K562 (cell line): ENCODE data around the gene KDM4C. TPM values are rescaled to one million over a fixed set of nuclear protein-coding genes. Genes with fewer than 3 reads are reported as not detected.

ENCODE experiments used
- ATAC-seq: fragments of 200-7000 bp; cut with Tn5 transposase; 3 replicates; pipeline ENCODE4 v1.9.1; 2020; ENCODE audit warnings: moderate library complexity
- BruUV-seq: library from RNA; stranded (reverse); fragments of 400-500 nt; replicated peaks from 2 replicates; lab custom pipeline; 2021; lab: Mats Ljungman, UMichigan
- CTCF ChIA-PET: fragments of 300-600 bp; formaldehyde crosslinking; extraction: SDS; loops from one replicate; lab custom pipeline; 2021; ENCODE audit warnings: low intra/inter-chr PET ratio; lab: Yijun Ruan, JAX
- POLR2A ChIA-PET: fragments of 300-600, 350-650 bp; sonication (Branson Sonifier 250); formaldehyde crosslinking; extraction: SDS; loops from one replicate; lab custom pipeline; 2021; ENCODE audit warnings: antibody characterized with exemption, inconsistent platforms; lab: Yijun Ruan, JAX
- DNase-seq, 4 experiments: peaks; one replicate each; pipeline versions ENCODE4 v3.0.0 to v3.0.0-alpha.2; 2011 to 2018; ENCODE audit warnings: low spot score in 3 of 4, mixed read lengths in 3 of 4; ENCODE audit errors: extremely low read depth in 1 of 4
- FAIRE-seq: peaks from 2 replicates; lab custom pipeline; 2011; peaks lifted over from hg19 to GRCh38; lab: Jason Lieb, UNC
- H2AFZ ChIP-seq: 2 replicates; pipeline ENCODE4 v1.6.0; 2011; ENCODE audit warnings: low read depth, low read length, control low read depth, inconsistent platforms
- H3K27ac ChIP-seq: fragments of 200-600 bp; 3 replicates; pipeline ENCODE4 v1.8.0; 2011; ENCODE audit warnings: low read depth, mild to moderate bottlenecking, control low read depth, inconsistent platforms, low read length, moderate library complexity, mixed read lengths; ENCODE audit errors: extremely low read depth
- H3K27me3 ChIP-seq, 2 experiments: fragments of 300-600 bp in 1 of 2; 2 replicates in 1 of 2; 3 replicates in 1 of 2; pipeline versions ENCODE4 v1.6.0 to v1.8.0; 2011; ENCODE audit warnings: inconsistent platforms in 2 of 2, low read length in 2 of 2, mild to moderate bottlenecking in 1 of 2, mixed read lengths in 1 of 2, moderate library complexity in 1 of 2; ENCODE audit not compliant: control insufficient read depth in 2 of 2, insufficient read depth in 2 of 2
- H3K36me3 ChIP-seq: fragments of 300-600 bp; 3 replicates; pipeline ENCODE4 v1.8.0; 2011; ENCODE audit warnings: mild to moderate bottlenecking, low read length, inconsistent platforms; ENCODE audit not compliant: control insufficient read depth, insufficient read depth
- H3K4me1 ChIP-seq, 2 experiments: fragments of 200-600 bp in 1 of 2; replicated peaks in 1 of 2; 2 replicates in 1 of 2; 3 replicates in 1 of 2; pipeline versions ENCODE4 v1.5.1 to v1.8.0; 2011; ENCODE audit warnings: inconsistent platforms in 2 of 2, low read length in 2 of 2, mild to moderate bottlenecking in 1 of 2, mixed read lengths in 1 of 2, moderate library complexity in 1 of 2; ENCODE audit not compliant: control insufficient read depth in 2 of 2, insufficient read depth in 2 of 2
- H3K4me2 ChIP-seq: 2 replicates; pipeline ENCODE4 v1.6.1; 2011; ENCODE audit warnings: low read length, control low read depth, inconsistent platforms, mixed read lengths; ENCODE audit not compliant: insufficient read depth
- H3K4me3 ChIP-seq: fragments of 200-600 bp; sonication (generic), shearing (Covaris generic); 2 replicates; pipeline ENCODE4 v1.5.1; 2016; ENCODE audit warnings: control low read depth, inconsistent platforms
- H3K79me2 ChIP-seq: fragments of 200-600 bp; 3 replicates; pipeline ENCODE4 v1.8.0; 2011; ENCODE audit warnings: low read length, inconsistent platforms; ENCODE audit not compliant: control insufficient read depth, insufficient read depth
- H3K9ac ChIP-seq, 2 experiments: 2 replicates each; pipeline versions ENCODE4 v1.6.0 to v1.6.1; 2011; ENCODE audit warnings: low read depth in 2 of 2, low read length in 2 of 2, control low read depth in 1 of 2, inconsistent platforms in 1 of 2, mild to moderate bottlenecking in 1 of 2, mixed read lengths in 1 of 2; ENCODE audit not compliant: insufficient read depth in 1 of 2
- H3K9me1 ChIP-seq: one replicate; pipeline ENCODE4 v1.6.0; 2011; ENCODE audit warnings: inconsistent platforms, mild to moderate bottlenecking, low read length, moderate library complexity; ENCODE audit not compliant: control insufficient read depth, insufficient read depth
- H3K9me3 ChIP-seq: replicated peaks from 2 replicates; pipeline ENCODE4 v1.5.1; 2011; ENCODE audit warnings: low read depth, low read length, inconsistent platforms; ENCODE audit not compliant: control insufficient read depth, insufficient read depth
- H4K20me1 ChIP-seq: replicated peaks from 2 replicates; pipeline ENCODE4 v1.6.1; 2011; ENCODE audit warnings: low read length, inconsistent platforms, mixed read lengths; ENCODE audit not compliant: control insufficient read depth, insufficient read depth
- AFF4 ChIP-seq: sonication (generic); formaldehyde crosslinking; IDR thresholded peaks from 2 replicates; pipeline ENCODE4 v1.8.0; 2023; ENCODE audit warnings: mild to moderate bottlenecking, missing genetic modification reagents
- C11orf30 ChIP-seq: fragments of 450-650 bp; IDR thresholded peaks from 2 replicates; pipeline ENCODE4 v1.6.1; 2016; ENCODE audit warnings: low read depth, mild to moderate bottlenecking
- DMBX1 ChIP-seq: fragments of 250-450 bp; sonication (Bioruptor Pico); IDR thresholded peaks from 2 replicates; pipeline ENCODE4 v1.8.0; 2022; ENCODE audit warnings: inconsistent platforms, mild to moderate bottlenecking, moderate library complexity, borderline replicate concordance
- E2F4 ChIP-seq: sonication (generic); formaldehyde crosslinking; IDR thresholded peaks from 2 replicates; pipeline ENCODE4 v1.8.0; 2022; ENCODE audit warnings: mild to moderate bottlenecking, low read depth, missing genetic modification reagents
- FOXP1 ChIP-seq: sonication (generic); formaldehyde crosslinking; IDR thresholded peaks from 2 replicates; pipeline ENCODE4 v1.8.0; 2022; ENCODE audit warnings: mild to moderate bottlenecking, missing genetic modification reagents
- KHSRP ChIP-seq: fragments of 450-650 bp; IDR thresholded peaks from 2 replicates; pipeline ENCODE4 v1.6.1; 2017
- MIER1 ChIP-seq: fragments of 450-650 bp; IDR thresholded peaks from 2 replicates; pipeline ENCODE4 v1.6.1; 2016; ENCODE audit warnings: antibody characterized with exemption, mild to moderate bottlenecking, low read depth
- MXI1 ChIP-seq: IDR thresholded peaks from 2 replicates; pipeline ENCODE4 v1.6.1; 2011; ENCODE audit warnings: low read depth, mild to moderate bottlenecking, improper control_type of control experiment, low read length
- NR2C1 ChIP-seq, 2 experiments: fragments of 450-650 bp; IDR thresholded peaks; 2 replicates each; pipeline ENCODE4 v1.6.1; 2017; ENCODE audit warnings: mild to moderate bottlenecking in 2 of 2, antibody characterized with exemption in 1 of 2, inconsistent platforms in 1 of 2, missing compliant biosample characterization in 1 of 2, missing genetic modification characterization in 1 of 2
- RFX1 ChIP-seq: fragments of 450-650 bp; IDR thresholded peaks from 2 replicates; pipeline ENCODE4 v1.6.1; 2016; ENCODE audit warnings: mild to moderate bottlenecking, moderate library complexity
- SP1 ChIP-seq: sonication (generic); formaldehyde crosslinking; IDR thresholded peaks from 2 replicates; pipeline ENCODE4 v1.8.1; 2022; ENCODE audit warnings: mild to moderate bottlenecking, missing genetic modification reagents
- THAP7 ChIP-seq: fragments of 250-450 bp; sonication (Bioruptor Pico); IDR thresholded peaks from 2 replicates; pipeline ENCODE4 v1.5.0; 2021
- ZBTB17 ChIP-seq: fragments of 450-650 bp; formaldehyde crosslinking; IDR thresholded peaks from 2 replicates; pipeline ENCODE4 v1.4.0; 2020; ENCODE audit warnings: mild to moderate bottlenecking
- ZC3H8 ChIP-seq: fragments of 450-650 bp; IDR thresholded peaks from 2 replicates; pipeline ENCODE4 v1.6.1; 2017
- ZNF23 ChIP-seq: fragments of 250-450 bp; sonication (Bioruptor Pico); IDR thresholded peaks from 2 replicates; pipeline ENCODE4 v1.4.0; 2020; ENCODE audit warnings: mild to moderate bottlenecking
- ZNF354B ChIP-seq: fragments of 250-450 bp; sonication (Bioruptor Pico); IDR thresholded peaks from 2 replicates; pipeline ENCODE4 v1.4.0; 2020
- WGBS: fragments of 100-300 bp; shearing (Covaris generic); methylation state at CpG from one replicate; pipeline ENCODE4 v1.1.6; 2016; ENCODE audit warnings: low coverage, mixed read lengths; ENCODE audit not compliant: insufficient coverage; ENCODE audit errors: missing lambda C conversion rate; 5-methylcytosine and 5-hydroxymethylcytosine counted together
- in situ Hi-C: fragments of 300-500 bp; cut with MboI; formaldehyde crosslinking; loops from 4 replicates; pipeline ENCODE4 v1.15.0; 2018; ENCODE audit warnings: inconsistent platforms, mixed read lengths
- intact Hi-C: fragments of 100-400 bp; cut with micrococcal nuclease; formaldehyde crosslinking; loops from 2 replicates; pipeline ENCODE4 v1.14.2; 2022
- polyA plus RNA-seq, 8 experiments: library from polyadenylated mRNA; depleted of rRNA in 4 of 8; stranded (reverse) in 5 of 8; unstranded in 3 of 8; fragments of >200 nt; fragmentation: Nextera tagmentation in 2 of 8; fragmentation: Illumina TruSeq in 1 of 8; extraction: Ambion mirVana in 2 of 8; extraction: Trizol in 1 of 8; gene quantifications; 2 replicates each; pipeline versions ENCODE4 v1.2.1 to v1.2.3, GENCODE V29; 2011 to 2014; ENCODE audit warnings: inconsistent platforms in 1 of 8, missing spikeins in 1 of 8
- total RNA-seq, 7 experiments: library from RNA; depleted of rRNA in 6 of 7; stranded (reverse); fragments of >200 nt in 6 of 7; fragmentation: Illumina TruSeq in 2 of 7; extraction: Trizol in 2 of 7; gene quantifications; 2 replicates each; pipeline versions ENCODE4 v1.2.1 to v1.2.3, GENCODE V29; 2011 to 2021; ENCODE audit warnings: low replicate concordance in 1 of 7

The KDM4C gene
- total and polyA plus RNA-seq, 9 of the 15 experiments (the other 6 are each of a cell fraction or from before 2014, with no cell fraction given): 5.4 to 17.0 (median 12.6) TPM

GRCh38 chr9:7172154-7173115 lies 414.7 kb downstream of the KDM4C start:
- CTCF ChIA-PET: no interaction called here

More at GRCh38 chr9:7172154-7173115, 414.7 kb downstream of the KDM4C start:
- Histone ChIP-seq H3K79me2 (no peaks in the 10 kb centered on the region), H3K9me3 (no peaks in the 10 kb centered on the region), H3K9me1 (no peaks in the 10 kb centered on the region), H2AFZ (peak overlapping the region; percentile 51; the same call in 1 of the 2 replicates), H3K36me3 (no peaks in the 10 kb centered on the region), H3K4me2 (no peak overlapping the region), H3K9ac (no peak overlapping the region; a peak in 1 of 4 replicates), H4K20me1 (no peaks in the 10 kb centered on the region), H3K4me3 (no peak overlapping the region), H3K27me3 (no peaks in the 10 kb centered on the region), H3K4me1 (peaks cover 0 to 6% of the 10 kb centered on the region in 2 experiments; a peak in 3 of 5 replicates), H3K27ac (peak overlapping the region; percentile 22; the same call in 1 of the 3 replicates)
- in situ Hi-C loops (no loop called here), intact Hi-C loops (loop anchor here (5.0 kb wide), 1 partner anchor 120 kb away; no protein-coding TSS in a partner anchor)
- 79% methylated on average over 11 of the region's 11 CpGs for WGBS
- FAIRE-seq (no peak), DNase-seq (no peak), ATAC-seq (peak; percentile 53)
- POLR2A ChIA-PET: no interaction called here
- no TSS peak for BruUV-seq
- TF ChIP-seq E2F4 (no peak), SP1 (CRISPR knock-in tag) (no peak), THAP7 (CRISPR knock-in tag) (no peak), ZNF354B (CRISPR knock-in tag) (no peak), MXI1 (no peak), ZC3H8 (no peak), DMBX1 (CRISPR knock-in tag) (no peak), MIER1 (no peak), FOXP1 (CRISPR knock-in tag) (no peak), KHSRP (no peak), RFX1 (0 out of 2 replicates have a peak, but pooled peaks have one; percentile 13), ZNF23 (CRISPR knock-in tag) (no peak), NR2C1 (IDR thresholded peaks at IDR 0.05) (no peak), NR2C1 (tag; IDR thresholded peaks at IDR 0.05) (no peak), ZBTB17 (CRISPR knock-in tag) (no peak), C11orf30 (peak; percentile 13; the same call in 1 of the 2 replicates), AFF4 (CRISPR knock-in tag) (no peak)
